H1 (cell line): ENCODE measurements around the gene ENPEP. TPM values are rescaled to one million over a fixed set of nuclear protein-coding genes. Genes with fewer than 3 reads are reported as not detected.

Experiments
- CTCF ChIA-PET: fragments of 300-600 bp; sonication (Branson Sonifier 250); formaldehyde crosslinking; loops from one replicate; lab custom pipeline; 2021; ENCODE audit not compliant: partially characterized antibody; lab: Charles Lee
- POLR2A ChIA-PET: fragments of 300-600 bp; sonication (Branson Sonifier 250); formaldehyde crosslinking; loops from one replicate; lab custom pipeline; 2021; ENCODE audit warnings: inconsistent platforms; ENCODE audit not compliant: partially characterized antibody; lab: Charles Lee
- DNase-seq, 2 experiments: peaks; one replicate each; pipeline versions ENCODE4 v3.0.0 to v3.0.0-alpha.2; 2010 to 2022; ENCODE audit warnings: low spot score in 2 of 2, low read depth in 1 of 2, mixed read lengths in 1 of 2
- FAIRE-seq: peaks from 2 replicates; lab custom pipeline; 2011; peaks lifted over from hg19 to GRCh38; lab: Jason Lieb, UNC
- H2AFZ ChIP-seq: 2 replicates; pipeline ENCODE4 v1.8.1; 2012; ENCODE audit warnings: low read length, inconsistent platforms
- H2AK5ac ChIP-seq: 2 replicates; pipeline ENCODE4 v1.6.1; 2013; ENCODE audit warnings: low read depth, low read length
- H2BK120ac ChIP-seq: replicated peaks from 2 replicates; pipeline ENCODE3; 2013; ENCODE audit warnings: low read depth, low read length, inconsistent platforms
- H2BK12ac ChIP-seq: 2 replicates; pipeline ENCODE4 v1.6.1; 2013; ENCODE audit warnings: low read depth, low read length
- H2BK15ac ChIP-seq: 2 replicates; pipeline ENCODE4 v1.6.1; 2013; ENCODE audit warnings: low read length
- H2BK20ac ChIP-seq: 2 replicates; pipeline ENCODE4 v1.6.1; 2013; ENCODE audit warnings: low read length
- H2BK5ac ChIP-seq: 2 replicates; pipeline ENCODE4 v1.6.1; 2013; ENCODE audit warnings: low read depth, low read length
- H3K14ac ChIP-seq: 2 replicates; pipeline ENCODE4 v1.6.1; 2013; ENCODE audit warnings: inconsistent platforms; ENCODE audit not compliant: insufficient read length
- H3K18ac ChIP-seq: 2 replicates; pipeline ENCODE4 v1.6.1; 2013; ENCODE audit warnings: low read length; ENCODE audit errors: extremely low read depth
- H3K23ac ChIP-seq: 2 replicates; pipeline ENCODE4 v1.6.1; 2013; ENCODE audit warnings: inconsistent platforms; ENCODE audit not compliant: insufficient read length
- H3K23me2 ChIP-seq: 2 replicates; pipeline ENCODE4 v1.6.1; 2013; ENCODE audit warnings: low read depth, low read length
- H3K27ac ChIP-seq: 2 replicates; pipeline ENCODE4 v1.6.1; 2011; ENCODE audit warnings: low read depth, low read length, inconsistent platforms
- H3K27me3 ChIP-seq, 4 experiments: replicated peaks in 1 of 4; 1 replicate in 1 of 4; 2 replicates in 3 of 4; pipeline versions ENCODE4 v1.6.1 to v1.8.1; 2011 to 2013; ENCODE audit warnings: low read length in 3 of 4, mild to moderate bottlenecking in 3 of 4, inconsistent platforms in 2 of 4, mixed read lengths in 2 of 4, moderate library complexity in 1 of 4; ENCODE audit not compliant: control insufficient read depth in 3 of 4, insufficient read depth in 3 of 4; ENCODE audit errors: extremely low read depth in 1 of 4
- H3K36me3 ChIP-seq, 4 experiments: 2 replicates each; pipeline versions ENCODE4 v1.6.1 to v1.8.1; 2011 to 2013; ENCODE audit warnings: mild to moderate bottlenecking in 4 of 4, low read length in 3 of 4, moderate library complexity in 2 of 4, control low read depth in 1 of 4, inconsistent platforms in 1 of 4; ENCODE audit not compliant: insufficient read depth in 4 of 4, control insufficient read depth in 2 of 4
- H3K4ac ChIP-seq: replicated peaks from 2 replicates; pipeline ENCODE3; 2013; ENCODE audit warnings: low read length, low read depth, mixed read lengths, inconsistent platforms; ENCODE audit not compliant: insufficient read length
- H3K4me1 ChIP-seq, 4 experiments: replicated peaks in 1 of 4; 1 replicate in 1 of 4; 2 replicates in 3 of 4; pipeline versions ENCODE4 v1.6.1 to v1.8.1; 2011 to 2013; ENCODE audit warnings: low read length in 3 of 4, inconsistent platforms in 2 of 4, mixed read lengths in 1 of 4; ENCODE audit not compliant: insufficient read depth in 4 of 4, control insufficient read depth in 3 of 4
- H3K4me2 ChIP-seq, 2 experiments: 2 replicates each; pipeline versions ENCODE4 v1.6.1 to v1.8.1; 2011 to 2013; ENCODE audit warnings: low read depth in 2 of 2, low read length in 2 of 2, control low read depth in 1 of 2, inconsistent platforms in 1 of 2, mild to moderate bottlenecking in 1 of 2; ENCODE audit not compliant: insufficient read depth in 1 of 2
- H3K4me3 ChIP-seq, 4 experiments: fragments of 200-600, 300-600 bp in 1 of 4; sonication (generic), shearing (Covaris generic), sonication (Bioruptor Twin) in 1 of 4; 2 replicates each; pipeline versions ENCODE4 v1.5.1 to v1.8.1; 2011 to 2016; ENCODE audit warnings: low read length in 4 of 4, low read depth in 3 of 4, control low read depth in 2 of 4, inconsistent platforms in 2 of 4, mild to moderate bottlenecking in 2 of 4, mixed read lengths in 1 of 4, moderate library complexity in 1 of 4; ENCODE audit not compliant: insufficient read depth in 2 of 4; ENCODE audit errors: extremely low read depth in 1 of 4
- H3K56ac ChIP-seq: replicated peaks from 2 replicates; pipeline ENCODE3; 2013; ENCODE audit warnings: low read depth, mild to moderate bottlenecking, mixed read lengths, low read length, inconsistent platforms; ENCODE audit not compliant: insufficient read length
- H3K79me1 ChIP-seq: 2 replicates; pipeline ENCODE4 v1.6.1; 2013; ENCODE audit warnings: low read depth, low read length, control low read depth
- H3K79me2 ChIP-seq, 2 experiments: 2 replicates each; pipeline versions ENCODE4 v1.6.1 to v1.8.1; 2012 to 2013; ENCODE audit warnings: low read length in 2 of 2, mild to moderate bottlenecking in 2 of 2, inconsistent platforms in 1 of 2; ENCODE audit not compliant: insufficient read depth in 2 of 2, control insufficient read depth in 1 of 2
- H3K9ac ChIP-seq, 4 experiments: replicated peaks in 1 of 4; 1 replicate in 1 of 4; 2 replicates in 3 of 4; pipeline versions ENCODE4 v1.6.1 to v1.8.1; 2011 to 2013; ENCODE audit warnings: low read depth in 3 of 4, low read length in 3 of 4, control low read depth in 2 of 4, mild to moderate bottlenecking in 2 of 4, moderate library complexity in 2 of 4, inconsistent platforms in 1 of 4; ENCODE audit errors: extremely low read depth in 1 of 4
- H3K9me3 ChIP-seq, 2 experiments: 2 replicates each; pipeline versions ENCODE4 v1.6.1 to v1.8.1; 2012 to 2013; ENCODE audit warnings: mild to moderate bottlenecking in 2 of 2, moderate library complexity in 2 of 2, control low read depth in 1 of 2, inconsistent platforms in 1 of 2, low read depth in 1 of 2, low read length in 1 of 2, mixed read lengths in 1 of 2; ENCODE audit not compliant: insufficient read depth in 2 of 2
- H4K20me1 ChIP-seq, 2 experiments: replicated peaks in 1 of 2; 2 replicates each; pipeline versions ENCODE3 to v1.8.1; 2011 to 2013; ENCODE audit warnings: inconsistent platforms in 2 of 2, low read length in 2 of 2, mild to moderate bottlenecking in 1 of 2; ENCODE audit not compliant: insufficient read depth in 2 of 2, control insufficient read depth in 1 of 2
- H4K5ac ChIP-seq: 2 replicates; pipeline ENCODE4 v1.6.1; 2013; ENCODE audit warnings: low read length, low read depth, mixed read lengths, inconsistent platforms; ENCODE audit not compliant: insufficient read length
- H4K8ac ChIP-seq: 2 replicates; pipeline ENCODE4 v1.8.0; 2013; ENCODE audit warnings: mild to moderate bottlenecking, moderate library complexity, low read length, inconsistent platforms; ENCODE audit not compliant: insufficient read depth; ENCODE audit errors: extremely low read depth
- H4K91ac ChIP-seq: replicated peaks from 2 replicates; pipeline ENCODE3; 2013; ENCODE audit warnings: low read length, mixed read lengths, inconsistent platforms; ENCODE audit not compliant: insufficient read length
- POLR2A ChIP-seq, 2 experiments: IDR thresholded peaks; 1 replicate in 1 of 2; 2 replicates in 1 of 2; pipeline ENCODE4 v1.6.1; 2011; ENCODE audit warnings: low read depth in 2 of 2, low read length in 2 of 2, mild to moderate bottlenecking in 2 of 2; ENCODE audit errors: control extremely low read depth in 1 of 2
- TEAD4 ChIP-seq: IDR thresholded peaks from 2 replicates; pipeline ENCODE4 v1.6.1; 2012; ENCODE audit warnings: low read depth, low read length, inconsistent platforms, mixed read lengths
- WGBS, 2 experiments: shearing (Covaris generic) in 1 of 2; methylation state at CpG; one replicate each; pipeline versions ENCODE4 v1.1.6 to v1.1.7; 2013 to 2015; ENCODE audit warnings: low lambda C conversion rate in 2 of 2, mixed read lengths in 2 of 2, inconsistent platforms in 1 of 2, low coverage in 1 of 2, missing lambda C conversion rate in 1 of 2; ENCODE audit not compliant: insufficient replicate concordance in 2 of 2, insufficient coverage in 1 of 2, insufficient read length in 1 of 2; ENCODE audit errors: extremely low coverage in 1 of 2, missing lambda C conversion rate in 1 of 2; 5-methylcytosine and 5-hydroxymethylcytosine counted together
- polyA plus RNA-seq, 7 experiments: library from polyadenylated mRNA; depleted of rRNA in 3 of 7; stranded (reverse) in 5 of 7; unstranded in 2 of 7; fragments of >200 nt in 5 of 7; fragments of 200-250 nt in 2 of 7; gene quantifications; 1 replicate in 5 of 7; 2 replicates in 1 of 7; 4 replicates in 1 of 7; pipeline versions ENCODE4 v1.2.1 to v1.2.3, GENCODE V29; 2011 to 2013; ENCODE audit warnings: missing spikeins in 2 of 7, mixed read lengths in 2 of 7
- total RNA-seq: library from RNA; stranded (reverse); fragmentation: NEBNext Ultra II Directional; extraction: Animal tissue kit (Norgen Biotek cat#: 25700); gene quantifications from 2 replicates; pipeline ENCODE4 v1.2.1, GENCODE V29; 2021

Gene ENPEP
- total and polyA plus RNA-seq, 2 of the 8 experiments (the other 6 are each of a cell fraction or from before 2014, with no cell fraction given): 0.09 to 0.61 TPM

DNA sequence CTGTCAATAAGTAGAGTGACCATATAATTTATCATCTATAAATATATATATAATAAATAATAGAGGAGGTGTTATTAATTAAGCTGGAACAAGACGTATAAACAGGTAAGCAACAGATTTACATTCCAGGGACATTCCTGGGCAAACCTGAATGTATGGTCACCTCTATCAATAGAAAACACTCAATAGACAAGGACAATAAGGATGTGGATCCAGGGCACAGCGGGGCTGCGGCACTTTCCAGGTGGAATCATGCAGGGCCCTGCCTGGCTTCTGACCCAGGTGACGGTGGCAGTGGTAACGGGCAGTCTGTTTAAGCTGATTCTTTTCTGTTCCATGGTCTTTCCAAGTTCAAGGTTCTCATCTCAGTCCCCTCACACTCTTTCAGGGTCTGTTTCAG, 22.5 kb downstream of the ENPEP start:
- no peak for FAIRE-seq
- H3K4ac ChIP-seq: no peak overlapping the region
- no peak overlapping the region for H3K4me2 ChIP-seq
- no peak overlapping the region for H2BK15ac ChIP-seq
- H3K18ac ChIP-seq: no peak overlapping the region
- H3K79me2 ChIP-seq: no peaks in the 10 kb centered on the region
- no peak overlapping the region for H2BK120ac ChIP-seq
- no peak overlapping the region for H3K56ac ChIP-seq
- no peak for DNase-seq
- H4K20me1 ChIP-seq: no peaks in the 10 kb centered on the region
- H3K4me1 ChIP-seq: no peaks in the 10 kb centered on the region
- H3K9me3 ChIP-seq: no peaks in the 10 kb centered on the region
- TF ChIP-seq TEAD4: peak; percentile 82
- TF ChIP-seq POLR2A (IDR thresholded peaks at IDR 0.05; ENCODE audit: control extremely low read depth in 1 of 2, low read depth in 2 of 2, low read length in 2 of 2): no peak
- CTCF ChIA-PET: interaction anchor here (1.0 to 1.8 kb wide), 5 partner anchors 12 to 183 kb away, joined by 3 to 7 read pairs (median 5); no protein-coding TSS in a partner anchor
- H2AK5ac ChIP-seq: no peak overlapping the region
- no peak overlapping the region for H2BK5ac ChIP-seq
- H3K23ac ChIP-seq: no peak overlapping the region
- no peak overlapping the region for H4K8ac ChIP-seq
- H2BK12ac ChIP-seq: no peak overlapping the region
- 87% methylated on average over 5 of the region's 5 CpGs; no CpG with 5 or more reads in 1 of the 2 experiments for WGBS, 2 experiments
- no peak overlapping the region for H3K4me3 ChIP-seq
- POLR2A ChIA-PET: interaction anchor here (0.8 kb wide), 1 partner anchor 11 kb away, joined by 3 read pairs; no protein-coding TSS in a partner anchor
- no peak overlapping the region for H2AFZ ChIP-seq
- no peaks in the 10 kb centered on the region for H3K36me3 ChIP-seq
- H3K27ac ChIP-seq: no peak overlapping the region
- no peaks in the 10 kb centered on the region for H3K23me2 ChIP-seq
- H2BK20ac ChIP-seq: no peak overlapping the region
- no peak overlapping the region for H4K5ac ChIP-seq
- H3K14ac ChIP-seq: no peak overlapping the region
- H3K79me1 ChIP-seq: no peaks in the 10 kb centered on the region
- no peak overlapping the region for H3K9ac ChIP-seq
- peaks cover 0 to 1% (median 0%) of the 10 kb centered on the region in 4 experiments; a peak in 1 of 7 replicates for H3K27me3 ChIP-seq
- no peak overlapping the region for H4K91ac ChIP-seq
